Vagina (tissue), 2 donors: Measurements from ENCODE around the gene PARS2.

Source experiments
- POLR2A ChIP-seq, 2 donors: fragments of 450-650 bp; IDR thresholded peaks; one replicate each; pipeline ENCODE4 v1.6.1; 2017; ENCODE audit warnings: antibody characterized with exemption in 2 of 2, mild to moderate bottlenecking in 2 of 2, moderate library complexity in 2 of 2
- POLR2AphosphoS5 ChIP-seq, 2 donors: sonication (generic); formaldehyde crosslinking; IDR thresholded peaks; one replicate each; pipeline ENCODE4 v1.9.0; 2017; ENCODE audit warnings: antibody characterized with exemption in 2 of 2, mild to moderate bottlenecking in 2 of 2, low read depth in 1 of 2; ENCODE audit not compliant: insufficient read depth in 1 of 2
- TF ChIP-seq, protein P1 (sequence below), 3 experiments: fragments of 450-650 bp in 2 of 3; fragments of 200-600 bp in 1 of 3; sonication (generic) in 1 of 3; IDR thresholded peaks; one replicate each; pipeline ENCODE4 v1.5.1; 2017 to 2019; ENCODE audit warnings: antibody characterized with exemption in 3 of 3, mild to moderate bottlenecking in 2 of 3, moderate library complexity in 2 of 3

DNA sequence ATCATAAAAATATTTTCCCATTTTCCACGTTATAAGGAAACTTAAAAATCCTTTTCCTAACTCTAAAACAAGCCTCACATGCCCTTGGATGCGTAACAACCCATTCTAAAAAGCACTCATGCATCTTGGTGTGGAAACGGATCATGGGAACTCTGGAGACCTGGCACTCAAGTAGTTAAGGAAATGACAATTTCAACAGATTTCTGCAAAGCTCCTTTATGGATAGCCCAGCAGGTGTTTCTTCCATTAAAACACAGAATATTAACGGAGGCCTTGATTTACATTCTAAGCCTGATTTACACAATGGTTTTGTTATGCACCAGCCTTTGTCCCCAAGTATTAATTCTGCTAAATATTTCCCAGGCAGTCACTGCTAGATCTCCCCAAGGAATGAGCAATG, 12.9 kb downstream of the PARS2 start:
- TF ChIP-seq POLR2AphosphoS5 (IDR thresholded peaks at IDR 0.05; ENCODE audit: insufficient read depth in 1 of 2, low read depth in 1 of 2) (no peak), POLR2A (IDR thresholded peaks at IDR 0.05) (no peak)
- TF ChIP-seq, protein P1, sequence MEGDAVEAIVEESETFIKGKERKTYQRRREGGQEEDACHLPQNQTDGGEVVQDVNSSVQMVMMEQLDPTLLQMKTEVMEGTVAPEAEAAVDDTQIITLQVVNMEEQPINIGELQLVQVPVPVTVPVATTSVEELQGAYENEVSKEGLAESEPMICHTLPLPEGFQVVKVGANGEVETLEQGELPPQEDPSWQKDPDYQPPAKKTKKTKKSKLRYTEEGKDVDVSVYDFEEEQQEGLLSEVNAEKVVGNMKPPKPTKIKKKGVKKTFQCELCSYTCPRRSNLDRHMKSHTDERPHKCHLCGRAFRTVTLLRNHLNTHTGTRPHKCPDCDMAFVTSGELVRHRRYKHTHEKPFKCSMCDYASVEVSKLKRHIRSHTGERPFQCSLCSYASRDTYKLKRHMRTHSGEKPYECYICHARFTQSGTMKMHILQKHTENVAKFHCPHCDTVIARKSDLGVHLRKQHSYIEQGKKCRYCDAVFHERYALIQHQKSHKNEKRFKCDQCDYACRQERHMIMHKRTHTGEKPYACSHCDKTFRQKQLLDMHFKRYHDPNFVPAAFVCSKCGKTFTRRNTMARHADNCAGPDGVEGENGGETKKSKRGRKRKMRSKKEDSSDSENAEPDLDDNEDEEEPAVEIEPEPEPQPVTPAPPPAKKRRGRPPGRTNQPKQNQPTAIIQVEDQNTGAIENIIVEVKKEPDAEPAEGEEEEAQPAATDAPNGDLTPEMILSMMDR (IDR thresholded peaks at IDR 0.05) = no peak
